ENCODE data around the gene FCHO2.

DNA sequence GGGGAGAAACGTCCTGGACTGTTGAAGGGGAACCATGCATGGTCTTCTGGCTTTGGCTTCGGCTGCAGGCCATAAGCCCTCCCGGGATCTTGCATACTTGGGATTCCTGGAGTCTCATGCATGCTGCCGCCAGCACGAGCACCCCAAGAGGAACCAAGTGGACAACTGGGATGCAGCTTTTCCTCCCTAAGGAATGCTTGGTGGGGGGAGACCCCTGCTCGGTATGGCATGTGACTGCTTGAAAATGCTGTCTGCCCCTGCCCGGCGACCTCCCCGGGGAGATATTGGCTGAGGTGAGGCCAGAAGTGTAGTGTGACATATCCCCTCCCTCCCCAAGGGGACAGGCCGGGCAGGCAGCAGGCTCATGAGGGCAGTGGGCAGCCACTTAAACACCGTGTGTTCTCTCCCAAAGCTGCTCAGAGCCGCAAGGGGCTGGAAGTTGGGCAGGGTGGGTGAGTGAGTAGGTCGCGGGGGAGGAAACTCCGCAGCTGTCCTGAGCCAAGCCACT is 180.3 kb downstream of the FCHO2 start:
- TF ChIP-seq, protein P1, sequence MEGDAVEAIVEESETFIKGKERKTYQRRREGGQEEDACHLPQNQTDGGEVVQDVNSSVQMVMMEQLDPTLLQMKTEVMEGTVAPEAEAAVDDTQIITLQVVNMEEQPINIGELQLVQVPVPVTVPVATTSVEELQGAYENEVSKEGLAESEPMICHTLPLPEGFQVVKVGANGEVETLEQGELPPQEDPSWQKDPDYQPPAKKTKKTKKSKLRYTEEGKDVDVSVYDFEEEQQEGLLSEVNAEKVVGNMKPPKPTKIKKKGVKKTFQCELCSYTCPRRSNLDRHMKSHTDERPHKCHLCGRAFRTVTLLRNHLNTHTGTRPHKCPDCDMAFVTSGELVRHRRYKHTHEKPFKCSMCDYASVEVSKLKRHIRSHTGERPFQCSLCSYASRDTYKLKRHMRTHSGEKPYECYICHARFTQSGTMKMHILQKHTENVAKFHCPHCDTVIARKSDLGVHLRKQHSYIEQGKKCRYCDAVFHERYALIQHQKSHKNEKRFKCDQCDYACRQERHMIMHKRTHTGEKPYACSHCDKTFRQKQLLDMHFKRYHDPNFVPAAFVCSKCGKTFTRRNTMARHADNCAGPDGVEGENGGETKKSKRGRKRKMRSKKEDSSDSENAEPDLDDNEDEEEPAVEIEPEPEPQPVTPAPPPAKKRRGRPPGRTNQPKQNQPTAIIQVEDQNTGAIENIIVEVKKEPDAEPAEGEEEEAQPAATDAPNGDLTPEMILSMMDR (IDR thresholded peaks at IDR 0.05; ENCODE audit: low read depth, low read length, poor library complexity, severe bottlenecking): no peak
- TF ChIP-seq EZH2phosphoT487 (IDR thresholded peaks at IDR 0.05; ENCODE audit: borderline replicate concordance, low read length): no peak

Data from DOHH2 (cell line).